ENCODE results near the gene TGFBR3L. TPM values are rescaled to one million over a fixed set of nuclear protein-coding genes. Genes with fewer than 3 reads are reported as not detected.

TGFBR3L gene
- total RNA-seq, 2 experiments from 2014 or later, result 0.13 to 0.61 TPM

DNA sequence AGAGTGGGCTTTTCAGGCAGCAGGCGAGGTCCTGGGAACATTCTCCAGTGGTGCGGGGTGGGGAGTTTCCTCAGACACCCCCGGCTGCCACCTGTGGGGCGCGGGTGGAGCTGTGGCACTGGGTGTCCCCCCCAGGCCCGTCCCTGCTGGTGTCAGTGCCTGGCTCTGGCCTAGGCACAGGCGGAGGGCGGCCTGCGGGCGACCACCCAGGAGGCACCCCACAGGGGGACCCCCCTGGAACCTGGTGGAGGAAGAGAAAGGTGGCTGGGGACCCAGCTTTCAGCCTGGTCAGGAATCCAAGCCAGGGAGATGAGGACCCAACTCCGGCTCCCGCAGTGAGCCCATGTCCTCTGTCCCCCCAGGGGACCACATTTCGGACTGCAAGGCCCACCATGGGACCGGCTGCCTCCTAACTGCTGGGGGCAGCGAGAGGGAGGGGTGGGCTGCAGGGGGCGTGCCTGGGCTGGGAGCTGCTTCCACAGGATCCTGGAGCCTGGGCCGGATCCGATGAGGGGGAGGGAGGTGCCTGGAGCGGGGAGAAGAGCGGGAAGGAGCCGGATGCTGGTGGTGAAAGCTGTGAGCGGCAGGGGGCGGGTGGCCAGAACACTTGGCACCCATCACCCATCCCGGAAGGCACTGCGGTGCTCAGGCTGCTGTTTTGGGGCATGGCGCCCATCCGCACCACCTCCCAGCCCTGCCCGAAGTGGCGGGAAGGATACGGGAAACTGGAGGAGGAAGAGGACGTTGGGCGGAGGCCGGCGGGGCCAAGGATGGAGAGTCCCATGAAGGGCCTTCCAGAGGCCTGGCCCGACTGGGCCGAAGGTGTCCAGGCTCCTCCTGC is 16.8 kb downstream of the TGFBR3L start:
- Histone ChIP-seq H3K27ac (ENCODE audit: low read depth, low read length, poor library complexity, severe bottlenecking) (no peak overlapping the region), H3K36me3 (ENCODE audit: insufficient read depth, low read length) (peaks cover 71% of the 10 kb centered on the region), H3K9me3 (ENCODE audit: low read length) (no peaks in the 10 kb centered on the region), H3K4me2 (ENCODE audit: low read length) (no peak overlapping the region), H3K9me2 (ENCODE audit: insufficient read depth, low read length) (no peaks in the 10 kb centered on the region), H2AFZ (ENCODE audit: low read length) (no peak overlapping the region), H3K4me3 (ENCODE audit: low read depth, low read length, poor library complexity, severe bottlenecking) (no peak overlapping the region), H3K4me1 (ENCODE audit: insufficient read depth, low read length, poor library complexity, severe bottlenecking) (peaks cover under 1% of the 10 kb centered on the region), H4K20me1 (ENCODE audit: insufficient read depth, low read length) (no peaks in the 10 kb centered on the region), H3K79me2 (ENCODE audit: insufficient read depth, low read depth, low read length) (no peaks in the 10 kb centered on the region)
- ChIA-PET POLR2A (no interaction called here), CTCF (ENCODE audit: unreplicated experiment) (no interaction called here)
- no peak for DNase-seq (ENCODE audit: low spot score)
- BruUV-seq (replicated peaks), result no TSS peak
- intact Hi-C loops (cut with micrococcal nuclease; ENCODE audit: unreplicated experiment), result no loop called here
- TF ChIP-seq CTCF (conservative IDR thresholded peaks at IDR 0.05; ENCODE audit: low read length), result no peak
- TF ChIP-seq EZH2phosphoT487 (IDR thresholded peaks at IDR 0.05; ENCODE audit: borderline replicate concordance, low read depth, low read length), result no peak

GRCh38 chr19:7932276-7932929 is 17.8 kb downstream of the TGFBR3L start:
- no peaks in the 10 kb centered on the region for H3K9me3 ChIP-seq (ENCODE audit: low read length)
- no peak overlapping the region for H2AFZ ChIP-seq (ENCODE audit: low read length)
- peaks cover 74% of the 10 kb centered on the region for H3K36me3 ChIP-seq (ENCODE audit: insufficient read depth, low read length)
- H3K79me2 ChIP-seq (ENCODE audit: insufficient read depth, low read depth, low read length), result no peaks in the 10 kb centered on the region
- H3K4me1 ChIP-seq (ENCODE audit: insufficient read depth, low read length, poor library complexity, severe bottlenecking), result no peaks in the 10 kb centered on the region
- H3K27ac ChIP-seq (ENCODE audit: low read depth, low read length, poor library complexity, severe bottlenecking), result no peak overlapping the region
- no peaks in the 10 kb centered on the region for H3K9me2 ChIP-seq (ENCODE audit: insufficient read depth, low read length)
- ChIA-PET CTCF (ENCODE audit: unreplicated experiment) (no interaction called here), POLR2A (no interaction called here)
- no TSS peak for BruUV-seq (replicated peaks)
- H3K4me3 ChIP-seq (ENCODE audit: low read depth, low read length, poor library complexity, severe bottlenecking), result no peak overlapping the region
- H3K4me2 ChIP-seq (ENCODE audit: low read length), result no peak overlapping the region
- TF ChIP-seq EZH2phosphoT487 (IDR thresholded peaks at IDR 0.05; ENCODE audit: borderline replicate concordance, low read depth, low read length) (no peak), CTCF (conservative IDR thresholded peaks at IDR 0.05; ENCODE audit: low read length) (no peak)
- intact Hi-C loops (cut with micrococcal nuclease; ENCODE audit: unreplicated experiment), result no loop called here
- DNase-seq (ENCODE audit: low spot score), result no peak
- H4K20me1 ChIP-seq (ENCODE audit: insufficient read depth, low read length), result no peaks in the 10 kb centered on the region

- Histone ChIP-seq H3K4me1 (ENCODE audit: insufficient read depth, low read length, poor library complexity, severe bottlenecking) (no peaks in the 10 kb centered on the region), H3K27ac (ENCODE audit: low read depth, low read length, poor library complexity, severe bottlenecking) (no peak overlapping the region), H3K79me2 (ENCODE audit: insufficient read depth, low read depth, low read length) (no peaks in the 10 kb centered on the region), H3K9me2 (ENCODE audit: insufficient read depth, low read length) (no peaks in the 10 kb centered on the region), H3K9me3 (ENCODE audit: low read length) (no peaks in the 10 kb centered on the region), H3K4me2 (ENCODE audit: low read length) (no peak overlapping the region), H3K4me3 (ENCODE audit: low read depth, low read length, poor library complexity, severe bottlenecking) (no peak overlapping the region), H4K20me1 (ENCODE audit: insufficient read depth, low read length) (no peaks in the 10 kb centered on the region), H2AFZ (ENCODE audit: low read length) (no peak overlapping the region), H3K36me3 (ENCODE audit: insufficient read depth, low read length) (peaks cover 79% of the 10 kb centered on the region)
- ChIA-PET CTCF (ENCODE audit: unreplicated experiment) (no interaction called here), POLR2A (no interaction called here)
- no peak for TF ChIP-seq EZH2phosphoT487 (IDR thresholded peaks at IDR 0.05; ENCODE audit: borderline replicate concordance, low read depth, low read length)
- no peak for TF ChIP-seq CTCF (conservative IDR thresholded peaks at IDR 0.05; ENCODE audit: low read length)
- intact Hi-C loops (cut with micrococcal nuclease; ENCODE audit: unreplicated experiment), result no loop called here
- no TSS peak for BruUV-seq (replicated peaks)
- no peak for DNase-seq (ENCODE audit: low spot score)
Measured at GRCh38 chr19:7932930-7933300, 18.3 kb downstream of the TGFBR3L start.

Data from OCI-LY7 (cell line).